Activated CD4-positive, alpha-beta T cell treated with anti-CD3 and anti-CD28 coated beads for 24 hours (primary cell): Measurements from ENCODE around the gene MRPL37.

Source experiments
- DNase-seq, 2 donors: peaks; one replicate each; pipeline ENCODE4 v3.0.0-alpha.2; 2020; ENCODE audit warnings: low read depth in 2 of 2

The MRPL37 gene

DNA sequence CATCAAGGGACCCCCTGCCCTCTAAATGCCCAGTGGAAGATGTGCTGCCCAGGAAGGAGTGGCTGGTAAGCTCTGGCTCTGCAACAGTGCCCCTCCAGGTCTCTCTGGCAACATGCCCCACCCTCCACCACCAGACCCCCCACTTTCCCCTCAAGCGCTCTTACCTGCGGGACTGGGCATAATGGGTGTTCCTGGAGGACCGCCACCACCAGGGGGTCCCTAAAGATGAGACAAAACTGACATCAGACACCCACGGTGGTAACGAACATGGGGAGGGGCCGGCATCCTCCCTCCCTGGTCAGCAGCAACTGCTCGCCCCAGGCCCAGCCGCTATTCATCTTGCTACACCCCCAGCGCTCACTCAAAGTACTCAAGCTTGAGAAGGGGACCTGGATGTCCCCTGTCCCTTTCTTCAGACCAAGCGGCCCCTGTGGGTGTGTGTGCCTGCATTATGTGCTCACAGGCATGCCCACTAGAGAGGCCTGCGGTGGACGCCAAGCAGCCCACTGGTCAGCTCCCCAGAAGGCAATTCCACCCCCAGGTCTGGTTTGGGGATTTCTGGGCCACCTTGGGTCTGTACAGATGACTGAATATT, 40.9 kb downstream of the MRPL37 start:
- DNase-seq = no peak

- DNase-seq = no peak
Measured at GRCh38 chr1:54241364-54241763, 41.4 kb downstream of the MRPL37 start.

- no peak for DNase-seq
Measured at GRCh38 chr1:54243022-54243421, 43.1 kb downstream of the MRPL37 start.

GRCh38 chr1:54244655-54245054, 44.7 kb downstream of the MRPL37 start:
- no peak for DNase-seq

GRCh38 chr1:54245501-54245900, 45.5 kb downstream of the MRPL37 start:
- no peak for DNase-seq

DNA sequence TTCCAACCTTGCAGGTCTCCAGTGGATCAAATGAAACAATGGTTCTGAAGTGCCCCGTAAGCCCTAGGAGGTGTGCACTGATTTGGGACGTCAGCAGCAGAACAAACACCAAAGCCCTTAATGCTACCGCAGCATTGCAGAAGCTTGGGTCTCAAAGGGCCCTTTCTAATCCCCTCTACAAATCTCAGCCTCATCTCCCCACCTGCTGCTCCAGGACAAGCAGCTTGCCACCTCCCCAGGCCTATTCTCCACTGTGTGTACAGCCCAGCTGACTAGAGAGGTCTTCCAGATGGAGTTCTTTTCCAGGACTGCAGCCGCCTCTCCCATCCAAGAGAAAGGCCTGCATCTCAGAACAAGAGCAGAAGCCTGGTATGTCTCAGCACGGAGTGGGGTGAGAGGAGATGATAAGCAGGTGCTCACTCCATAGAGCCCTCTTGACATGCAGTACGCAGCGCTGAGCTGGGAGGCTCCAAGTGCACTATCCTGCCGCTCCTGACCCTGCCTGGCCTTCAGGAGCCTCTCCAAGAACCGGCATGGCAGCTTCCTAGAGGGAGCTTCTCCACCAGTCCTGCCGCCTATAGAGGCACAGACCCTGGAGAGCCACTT, 46.3 kb downstream of the MRPL37 start:
- DNase-seq = no peak

- DNase-seq = no peak
Measured at GRCh38 chr1:54247863-54248515, 48.0 kb downstream of the MRPL37 start.

DNA sequence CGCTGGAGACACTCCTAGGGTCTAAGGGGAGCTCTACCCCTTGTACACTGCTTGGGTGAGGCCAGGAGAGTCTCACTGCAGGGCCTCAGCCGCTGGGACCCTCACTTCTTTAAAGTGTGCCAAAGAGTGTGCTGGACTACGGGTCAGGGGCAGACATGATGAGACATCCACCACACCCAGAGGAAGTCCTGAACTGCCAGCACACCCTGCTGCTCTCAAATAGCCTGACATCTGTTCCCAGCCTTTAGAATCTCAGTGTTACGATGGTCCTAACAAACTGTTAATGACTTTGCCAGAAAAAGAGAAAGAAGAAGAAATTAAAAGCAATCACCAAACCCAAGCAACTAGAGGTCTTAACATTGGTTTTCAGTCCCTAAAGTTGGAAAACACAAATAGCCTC, 49.0 kb downstream of the MRPL37 start:
- DNase-seq = no peak

DNA sequence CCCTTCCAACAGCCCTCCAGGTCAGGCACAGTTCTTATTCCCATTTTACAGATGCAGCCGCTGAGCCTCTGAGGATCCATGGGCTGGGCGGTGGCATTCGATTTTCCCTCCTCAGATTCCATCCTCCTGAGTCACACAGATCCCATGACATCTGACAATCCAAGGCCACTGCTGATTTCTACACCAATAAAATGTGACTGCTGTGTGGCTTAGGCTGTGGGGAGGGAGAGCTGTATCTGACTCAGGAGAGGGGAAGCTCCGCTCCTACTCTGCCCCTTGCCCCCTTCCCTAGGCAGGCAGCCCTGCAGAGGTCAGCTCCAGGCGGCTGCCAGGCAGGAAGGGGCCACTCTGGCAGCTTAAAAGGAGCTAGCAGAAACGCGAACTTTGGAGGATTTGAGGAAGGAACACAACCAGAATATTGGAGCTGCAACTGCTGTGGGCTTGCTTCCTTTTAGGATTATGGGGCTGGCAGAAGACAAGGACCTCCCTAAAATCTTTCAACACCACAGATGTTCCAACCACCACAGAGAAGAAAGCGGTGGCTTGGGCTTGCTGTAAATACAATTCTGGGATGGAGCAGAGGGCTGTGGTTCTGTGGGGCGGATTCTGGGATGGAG, 50.0 kb downstream of the MRPL37 start:
- no peak for DNase-seq

DNA sequence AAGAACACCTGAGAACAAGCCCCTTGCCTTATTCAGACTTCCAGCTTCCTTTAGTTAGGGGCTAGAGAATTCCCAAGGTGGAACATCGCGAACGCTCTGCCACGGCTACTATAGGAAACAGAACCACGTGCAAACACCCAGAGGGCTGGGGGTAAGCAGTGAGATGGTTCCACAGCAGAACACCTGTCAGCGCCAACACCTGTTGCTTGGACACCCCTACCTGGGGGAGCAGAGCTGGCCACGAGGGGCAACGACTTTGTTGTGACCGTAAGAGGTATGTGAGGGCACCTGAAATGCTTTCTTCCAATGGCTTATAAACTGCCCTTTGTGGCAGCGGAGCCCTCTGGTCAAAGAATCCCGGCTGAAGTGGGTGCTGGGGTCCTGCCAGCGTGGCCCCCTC, 50.7 kb downstream of the MRPL37 start:
- DNase-seq = no peak

GRCh38 chr1:54252371-54252936, 52.5 kb downstream of the MRPL37 start:
- no peak for DNase-seq

GRCh38 chr1:54253480-54253879, 53.5 kb downstream of the MRPL37 start:
- no peak for DNase-seq

GRCh38 chr1:54254055-54254454, 54.1 kb downstream of the MRPL37 start:
- DNase-seq = no peak

DNA sequence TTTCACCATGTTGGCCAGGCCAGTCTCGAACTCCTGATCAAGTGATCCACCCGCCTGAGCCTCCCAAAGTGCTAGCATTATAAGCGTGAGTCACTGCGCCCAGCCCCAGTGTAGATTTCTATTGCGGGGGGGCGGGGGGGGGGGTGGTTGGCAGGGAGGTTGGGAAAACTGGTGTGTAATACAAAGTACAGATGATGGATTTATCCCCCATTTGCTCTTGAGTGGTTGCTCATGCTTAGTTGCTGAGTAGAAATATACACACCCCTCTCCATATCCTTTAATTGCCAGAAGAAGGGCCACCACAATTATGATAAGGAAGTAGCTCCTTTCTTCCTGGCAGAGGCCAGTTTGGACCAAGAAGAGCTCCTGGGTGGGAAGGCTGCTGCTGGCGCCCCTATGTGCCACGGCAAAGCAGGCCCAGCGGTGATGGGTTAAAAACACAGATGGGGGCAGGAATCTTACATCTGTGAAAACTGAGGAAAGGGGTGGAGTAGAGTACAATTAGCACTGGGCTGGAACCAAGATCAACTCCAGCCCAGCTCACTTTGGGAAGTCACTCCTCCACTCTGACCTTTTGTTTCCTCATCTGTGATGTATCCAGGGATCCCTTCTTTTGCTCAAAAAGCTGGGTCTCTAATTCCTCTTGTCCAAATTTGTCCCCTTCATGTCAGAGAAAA, 55.2 kb downstream of the MRPL37 start:
- DNase-seq = no peak

GRCh38 chr1:54256522-54257345, 56.8 kb downstream of the MRPL37 start:
- no peak for DNase-seq

GRCh38 chr1:54257346-54257620, 57.3 kb downstream of the MRPL37 start:
- DNase-seq = no peak

GRCh38 chr1:54257876-54258275, 57.9 kb downstream of the MRPL37 start:
- no peak for DNase-seq

- DNase-seq = no peak
Measured at GRCh38 chr1:54259546-54260140, 59.7 kb downstream of the MRPL37 start.

GRCh38 chr1:54260810-54261209, 60.8 kb downstream of the MRPL37 start:
- no peak for DNase-seq

DNA sequence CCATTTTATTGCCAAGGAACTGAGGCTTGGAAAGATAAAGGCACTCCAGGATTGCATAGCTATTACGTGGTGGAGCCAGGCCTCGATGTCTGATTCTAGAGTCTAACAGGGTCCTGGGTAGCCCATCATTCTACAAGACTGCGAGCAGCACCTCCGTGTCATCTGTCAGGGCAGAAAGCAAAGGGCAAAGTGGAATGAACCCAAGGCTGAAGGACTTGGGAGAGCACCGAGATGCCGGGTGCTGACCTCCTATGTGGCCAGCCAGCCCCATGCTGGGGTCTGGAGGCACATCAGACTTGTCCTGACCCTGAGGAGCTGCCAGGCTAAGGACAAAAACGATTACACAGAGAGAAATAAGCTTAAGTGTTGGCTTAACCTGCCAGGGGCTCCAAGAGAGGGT, 62.3 kb downstream of the MRPL37 start:
- no peak for DNase-seq

DNA sequence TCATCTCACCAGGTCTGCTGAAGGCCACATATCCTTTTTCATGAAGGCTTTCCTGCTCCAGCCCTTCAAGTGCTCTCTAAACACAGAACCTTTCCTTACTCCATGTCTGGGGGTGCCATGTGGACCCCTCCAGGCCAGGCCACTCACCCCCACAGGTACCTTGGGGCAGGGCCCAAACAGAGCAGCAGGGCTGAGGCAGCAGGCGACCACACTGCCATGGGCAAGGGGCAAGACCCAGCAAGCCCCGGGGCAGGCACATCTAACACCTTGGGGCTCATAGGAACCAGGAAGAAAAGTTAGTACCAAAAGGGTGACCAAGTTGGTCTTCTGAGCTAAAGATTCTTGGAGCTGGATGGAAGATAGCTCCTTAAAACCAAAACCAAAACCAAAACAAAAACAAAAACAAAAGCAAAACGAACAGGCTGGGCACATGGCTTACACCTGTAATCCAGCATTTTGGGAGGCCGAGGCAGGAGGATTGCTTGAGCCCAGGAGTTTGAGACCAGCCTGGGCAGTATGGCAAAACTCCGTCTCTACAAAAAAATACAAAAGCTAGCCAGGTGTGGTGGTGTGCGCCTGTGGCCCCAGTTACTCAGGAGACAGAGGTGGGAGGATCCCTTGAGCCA, 63.7 kb downstream of the MRPL37 start:
- DNase-seq = no peak
